Thyroid gland (tissue), 4 donors: Measurements from ENCODE around the gene VRK3.

Experiments used
- CTCF ChIP-seq, 6 experiments: fragments of 200-600 bp in 3 of 6; fragments of 450-650 bp in 3 of 6; sonication (generic) in 3 of 6; IDR thresholded peaks; one replicate each; pipeline ENCODE4 v1.5.1; 2016 to 2019; ENCODE audit warnings: antibody characterized with exemption in 6 of 6, mild to moderate bottlenecking in 2 of 6, inconsistent platforms in 1 of 6, moderate library complexity in 1 of 6
- POLR2A ChIP-seq, 2 donors: fragments of 450-650 bp; IDR thresholded peaks; one replicate each; pipeline ENCODE4 v1.6.1; 2017; ENCODE audit warnings: antibody characterized with exemption in 2 of 2, mild to moderate bottlenecking in 2 of 2, moderate library complexity in 1 of 2

- TF ChIP-seq CTCF (IDR thresholded peaks at IDR 0.05) (peak; percentile 91 to 97 (median 94)), POLR2A (IDR thresholded peaks at IDR 0.05) (no peak)
These were observed 87.3 kb downstream of the VRK3 start for GRCh38 chr19:49937750-49938381.
